Mesenchymal stem cell (in vitro differentiated cells and primary cell): ENCODE data around the gene LHX1.
A peak's percentile ranks its signal among the peaks of the same experiment; 100 is the strongest.

ENCODE experiments used
- DNase-seq: peaks from one replicate; pipeline ENCODE4 v3.0.0-alpha.2; 2013
- H2AFZ ChIP-seq: one replicate; pipeline ENCODE4 v1.6.1; 2013; ENCODE audit warnings: low read depth, mild to moderate bottlenecking, control low read depth, inconsistent platforms, low read length, moderate library complexity
- H2AK5ac ChIP-seq: 2 replicates; pipeline ENCODE4 v1.6.1; 2013; ENCODE audit warnings: low read length, moderate library complexity, mild to moderate bottlenecking, inconsistent platforms; ENCODE audit not compliant: severe bottlenecking
- H2BK120ac ChIP-seq: one replicate; pipeline ENCODE4 v1.6.1; 2013; ENCODE audit warnings: low read depth, mild to moderate bottlenecking, inconsistent platforms, low read length, moderate library complexity
- H2BK12ac ChIP-seq, 2 experiments: one replicate each; pipeline ENCODE4 v1.6.1; 2013; ENCODE audit warnings: inconsistent platforms in 2 of 2, low read length in 2 of 2, mild to moderate bottlenecking in 2 of 2, moderate library complexity in 2 of 2, control low read depth in 1 of 2
- H2BK15ac ChIP-seq: one replicate; pipeline ENCODE4 v1.6.1; 2013; ENCODE audit warnings: mild to moderate bottlenecking, low read depth, inconsistent platforms; ENCODE audit not compliant: poor library complexity, severe bottlenecking
- H2BK5ac ChIP-seq: 2 replicates; pipeline ENCODE4 v1.6.1; 2013; ENCODE audit warnings: low read depth, mild to moderate bottlenecking, low read length, control low read depth, inconsistent platforms; ENCODE audit not compliant: poor library complexity, severe bottlenecking
- H3K14ac ChIP-seq, 2 experiments: one replicate each; pipeline ENCODE4 v1.6.1; 2013; ENCODE audit warnings: inconsistent platforms in 2 of 2, low read length in 2 of 2, control low read depth in 1 of 2, mild to moderate bottlenecking in 1 of 2, moderate library complexity in 1 of 2
- H3K18ac ChIP-seq, 2 experiments: one replicate each; pipeline ENCODE4 v1.6.1; 2013; ENCODE audit warnings: inconsistent platforms in 2 of 2, low read length in 2 of 2, control low read depth in 1 of 2, low read depth in 1 of 2, mild to moderate bottlenecking in 1 of 2
- H3K23ac ChIP-seq, 2 experiments: one replicate each; pipeline ENCODE4 v1.6.1; 2013; ENCODE audit warnings: inconsistent platforms in 2 of 2, low read length in 2 of 2, mild to moderate bottlenecking in 2 of 2, moderate library complexity in 2 of 2, control low read depth in 1 of 2
- H3K27ac ChIP-seq: 2 replicates; pipeline ENCODE4 v1.5.1; 2013; ENCODE audit warnings: mild to moderate bottlenecking, moderate library complexity, low read length, control low read depth, inconsistent platforms; ENCODE audit not compliant: poor library complexity, severe bottlenecking
- H3K27me3 ChIP-seq, 2 experiments: 2 replicates each; pipeline versions ENCODE4 v1.6.1 to v1.7.0; 2013; ENCODE audit warnings: low read length in 2 of 2, mild to moderate bottlenecking in 2 of 2, moderate library complexity in 2 of 2, control low read depth in 1 of 2, inconsistent platforms in 1 of 2; ENCODE audit not compliant: control insufficient read depth in 1 of 2, insufficient read depth in 1 of 2
- H3K36me3 ChIP-seq, 2 experiments: 2 replicates each; pipeline versions ENCODE4 v1.6.1 to v1.7.0; 2013; ENCODE audit warnings: low read length in 2 of 2, control low read depth in 1 of 2, inconsistent platforms in 1 of 2, low read depth in 1 of 2, mild to moderate bottlenecking in 1 of 2; ENCODE audit not compliant: insufficient read depth in 2 of 2, control insufficient read depth in 1 of 2
- H3K4ac ChIP-seq, 2 experiments: one replicate each; pipeline ENCODE4 v1.6.1; 2013; ENCODE audit warnings: inconsistent platforms in 2 of 2, low read length in 2 of 2, mild to moderate bottlenecking in 2 of 2, moderate library complexity in 2 of 2, control low read depth in 1 of 2, low read depth in 1 of 2
- H3K4me1 ChIP-seq: 2 replicates; pipeline ENCODE4 v1.6.1; 2013; ENCODE audit warnings: low read depth, low read length, control low read depth; ENCODE audit not compliant: control insufficient read depth, insufficient read depth
- H3K4me2 ChIP-seq: 2 replicates; pipeline ENCODE4 v1.6.1; 2013; ENCODE audit warnings: low read length, mild to moderate bottlenecking, inconsistent platforms; ENCODE audit not compliant: poor library complexity, severe bottlenecking
- H3K4me3 ChIP-seq, 2 experiments: 2 replicates each; pipeline versions ENCODE4 v1.5.1 to v1.7.0; 2013; ENCODE audit warnings: low read length in 2 of 2, mild to moderate bottlenecking in 2 of 2, control low read depth in 1 of 2, low read depth in 1 of 2; ENCODE audit not compliant: insufficient read depth in 1 of 2
- H3K79me1 ChIP-seq: replicated peaks from 2 replicates; pipeline ENCODE4 v1.6.1; 2013; ENCODE audit warnings: mild to moderate bottlenecking, control low read depth, low read length, inconsistent platforms; ENCODE audit not compliant: poor library complexity, severe bottlenecking
- H3K9ac ChIP-seq: 2 replicates; pipeline ENCODE4 v1.7.0; 2013; ENCODE audit warnings: mild to moderate bottlenecking, low read length, moderate library complexity
- H3K9me3 ChIP-seq: 2 replicates; pipeline ENCODE4 v1.7.0; 2013; ENCODE audit warnings: mild to moderate bottlenecking, low read length; ENCODE audit not compliant: control insufficient read depth
- H4K8ac ChIP-seq: one replicate; pipeline ENCODE4 v1.6.1; 2013; ENCODE audit warnings: inconsistent platforms, mild to moderate bottlenecking, low read length, moderate library complexity
- H4K91ac ChIP-seq: one replicate; pipeline ENCODE4 v1.6.1; 2013; ENCODE audit warnings: mild to moderate bottlenecking, low read length, inconsistent platforms
- WGBS: methylation state at CpG from one replicate; pipeline ENCODE4 v1.1.7; 2013; ENCODE audit warnings: mixed read lengths; 5-methylcytosine and 5-hydroxymethylcytosine counted together

Gene LHX1

GRCh38 chr17:36945959-36946725 lies 8.9 kb downstream of the LHX1 start:
- Histone ChIP-seq H4K8ac (no peak overlapping the region), H3K27ac (no peak overlapping the region), H3K4me2 (no peak overlapping the region), H3K4me3 (no peak overlapping the region), H3K36me3 (peaks cover 0 to 6% of the 10 kb centered on the region in 2 experiments), H3K9me3 (peaks cover 5% of the 10 kb centered on the region), H3K18ac (no peak overlapping the region), H2BK15ac (peak overlapping the region; percentile 15), H2AFZ (no peak overlapping the region), H2AK5ac (no peak overlapping the region), H3K79me1 (peaks cover 5% of the 10 kb centered on the region), H3K27me3 (peaks cover 58 to 70% of the 10 kb centered on the region in 2 experiments), H4K91ac (no peak overlapping the region), H3K4me1 (peaks cover 16% of the 10 kb centered on the region), H2BK120ac (no peak overlapping the region), H3K9ac (no peak overlapping the region), H3K4ac (no peak overlapping the region), H2BK12ac (no peak overlapping the region), H2BK5ac (no peak overlapping the region), H3K23ac (peak overlapping the region in 1 of 2 experiments; percentile 43), H3K14ac (no peak overlapping the region)
- WGBS: 27% methylated on average over 29 of the region's 30 CpGs
- no peak for DNase-seq

- no peak overlapping the region for H3K4me2 ChIP-seq
- no peak overlapping the region for H2BK15ac ChIP-seq
- H2AFZ ChIP-seq: no peak overlapping the region
- H2BK12ac ChIP-seq: no peak overlapping the region
- H3K18ac ChIP-seq: no peak overlapping the region
- peaks cover 5% of the 10 kb centered on the region for H3K79me1 ChIP-seq
- no peak overlapping the region for H3K9ac ChIP-seq
- H3K27ac ChIP-seq: no peak overlapping the region
- no peak overlapping the region for H3K23ac ChIP-seq
- no peak overlapping the region for H3K14ac ChIP-seq
- DNase-seq: no peak
- peaks cover 0 to 11% of the 10 kb centered on the region in 2 experiments for H3K36me3 ChIP-seq
- H2BK120ac ChIP-seq: no peak overlapping the region
- no peak overlapping the region for H3K4ac ChIP-seq
- WGBS: 73% methylated on average over 1 of the region's 2 CpGs
- H3K4me1 ChIP-seq: peaks cover 16% of the 10 kb centered on the region
- peaks cover 53 to 64% of the 10 kb centered on the region in 2 experiments for H3K27me3 ChIP-seq
- no peak overlapping the region for H4K91ac ChIP-seq
- H2AK5ac ChIP-seq: no peak overlapping the region
- no peak overlapping the region for H2BK5ac ChIP-seq
- no peak overlapping the region for H3K4me3 ChIP-seq
- no peak overlapping the region for H4K8ac ChIP-seq
- no peaks in the 10 kb centered on the region for H3K9me3 ChIP-seq
These were observed 9.4 kb downstream of the LHX1 start for GRCh38 chr17:36946726-36947091.

- Histone ChIP-seq H2AK5ac (no peak overlapping the region), H2BK12ac (no peak overlapping the region), H3K36me3 (peaks cover 4 to 25% of the 10 kb centered on the region in 2 experiments), H3K4ac (peak overlapping the region in 1 of 2 experiments; percentile 63), H4K8ac (peak overlapping the region; percentile 78), H2BK120ac (no peak overlapping the region), H3K79me1 (peaks cover 12% of the 10 kb centered on the region), H3K4me3 (peak overlapping the region; percentile 88 to 96), H3K23ac (peak overlapping the region in 1 of 2 experiments; percentile 70), H3K4me2 (peak overlapping the region; percentile 98), H4K91ac (no peak overlapping the region), H2BK15ac (no peak overlapping the region), H3K14ac (peak overlapping the region in 1 of 2 experiments; percentile 44), H2AFZ (peak overlapping the region; percentile 98), H3K4me1 (peaks cover 8% of the 10 kb centered on the region), H3K27me3 (peaks cover 39 to 50% of the 10 kb centered on the region in 2 experiments), H3K9ac (peak overlapping the region; percentile 95), H3K18ac (peak overlapping the region; percentile 50 to 95), H3K27ac (peak overlapping the region; percentile 61), H3K9me3 (no peaks in the 10 kb centered on the region), H2BK5ac (no peak overlapping the region)
- DNase-seq: no peak
- WGBS: 2% methylated on average over 22 of the region's 26 CpGs
These were observed 10.8 kb downstream of the LHX1 start for GRCh38 chr17:36947922-36948716.
